ENCODE data around the gene APBB1IP. TPM values are rescaled to one million over a fixed set of nuclear protein-coding genes. Genes with fewer than 3 reads are reported as not detected.

The APBB1IP gene
- total and polyA plus RNA-seq, 8 donors: 1.2 to 4.7 (median 3.2) TPM; not detected in 1

- TF ChIP-seq CTCF (IDR thresholded peaks at IDR 0.05) (no peak), POLR2AphosphoS5 (IDR thresholded peaks at IDR 0.05) (no peak), POLR2A (IDR thresholded peaks at IDR 0.05) (no peak), EP300 (IDR thresholded peaks at IDR 0.05) (no peak)
- Histone ChIP-seq H3K27me3 (no peaks in the 10 kb centered on the region), H3K4me1 (no peaks in the 10 kb centered on the region), H3K9me3 (no peaks in the 10 kb centered on the region), H3K36me3 (no peaks in the 10 kb centered on the region), H3K27ac (peak overlapping the region in 1 of 5 donors; percentile 56), H3K4me3 (no peak overlapping the region)
- intact Hi-C loops (cut with DNase I; ENCODE audit: low total_unique reads): no loop called here
- DNase-seq: no peak
Observed at GRCh38 chr10:26448292-26448691, 10.2 kb downstream of the APBB1IP start.

- Histone ChIP-seq H3K4me3 (no peak overlapping the region), H3K27me3 (no peaks in the 10 kb centered on the region), H3K4me1 (no peaks in the 10 kb centered on the region), H3K36me3 (no peaks in the 10 kb centered on the region), H3K27ac (peak overlapping the region in 1 of 5 donors; percentile 56), H3K9me3 (peaks cover 0 to 2% (median 0%) of the 10 kb centered on the region in 4 donors)
- intact Hi-C loops (cut with DNase I; ENCODE audit: low total_unique reads): no loop called here
- peak in 1 of 2 donors; percentile 73 for DNase-seq
- no peak for TF ChIP-seq EP300 (IDR thresholded peaks at IDR 0.05)
- no peak for TF ChIP-seq POLR2A (IDR thresholded peaks at IDR 0.05)
- TF ChIP-seq CTCF (IDR thresholded peaks at IDR 0.05): no peak
- 76 to 83% (median 81%) methylated on average over 8 of the region's 8 CpGs for whole genome bisulfite sequencing, 5 donors
Observed at GRCh38 chr10:26448706-26449435, 10.7 kb downstream of the APBB1IP start.

GRCh38 chr10:26449726-26450125, 11.6 kb downstream of the APBB1IP start:
- TF ChIP-seq POLR2AphosphoS5 (IDR thresholded peaks at IDR 0.05) (no peak), POLR2A (IDR thresholded peaks at IDR 0.05) (no peak), CTCF (IDR thresholded peaks at IDR 0.05) (no peak), EP300 (IDR thresholded peaks at IDR 0.05) (no peak)
- 50 to 81% (median 64%) methylated on average over 3 of the region's 3 CpGs for WGBS, 5 donors
- Histone ChIP-seq H3K4me1 (no peaks in the 10 kb centered on the region), H3K27me3 (no peaks in the 10 kb centered on the region), H3K36me3 (no peaks in the 10 kb centered on the region), H3K4me3 (no peak overlapping the region), H3K27ac (no peak overlapping the region), H3K9me3 (peaks cover 0 to 3% (median 0%) of the 10 kb centered on the region in 4 donors)
- DNase-seq: no peak
- intact Hi-C loops (cut with DNase I; ENCODE audit: low total_unique reads): no loop called here

DNA sequence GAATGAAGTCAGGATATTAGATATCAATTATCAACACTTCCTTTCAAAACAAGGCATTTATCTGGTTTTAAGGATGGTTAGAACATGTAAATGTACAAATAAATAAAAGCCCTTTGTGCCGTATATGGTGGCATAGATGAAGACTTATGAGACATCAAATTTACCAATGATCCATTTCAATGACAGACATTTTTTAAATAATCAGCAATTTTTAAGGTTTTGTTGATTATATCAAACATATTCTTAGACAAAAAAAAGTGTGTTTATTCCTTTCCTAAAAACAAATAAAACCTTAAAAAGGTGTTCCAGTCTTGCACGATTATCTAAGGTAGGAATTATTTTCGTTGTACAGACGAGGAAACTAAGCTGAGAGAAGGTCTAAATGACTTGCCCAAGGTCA, 13.8 kb downstream of the APBB1IP start:
- DNase-seq: no peak
- H3K27ac ChIP-seq: no peak overlapping the region
- no peak overlapping the region for H3K4me3 ChIP-seq
- peaks cover 0 to 3% (median 0%) of the 10 kb centered on the region in 4 donors for H3K9me3 ChIP-seq
- no peaks in the 10 kb centered on the region for H3K27me3 ChIP-seq
- intact Hi-C loops (cut with DNase I; ENCODE audit: low total_unique reads): no loop called here
- WGBS, 5 donors: 16 to 53% (median 27%) methylated on average over 4 of the region's 4 CpGs
- no peaks in the 10 kb centered on the region for H3K36me3 ChIP-seq
- peaks cover 0 to 7% (median 0%) of the 10 kb centered on the region in 4 donors for H3K4me1 ChIP-seq
- no peak for TF ChIP-seq POLR2A (IDR thresholded peaks at IDR 0.05)
- TF ChIP-seq POLR2AphosphoS5 (IDR thresholded peaks at IDR 0.05): no peak
- TF ChIP-seq CTCF (IDR thresholded peaks at IDR 0.05): no peak
- TF ChIP-seq EP300 (IDR thresholded peaks at IDR 0.05): no peak

All from stomach (tissue), 9 donors.